Measurements from ENCODE around the gene RNF150. TPM values are rescaled to one million over a fixed set of nuclear protein-coding genes. Genes with fewer than 3 reads are reported as not detected.

Gene RNF150
- total RNA-seq, 1 experiment from 2014 or later = 0.14 TPM

- H3K4me3 ChIP-seq (ENCODE audit: low read depth, low read length) = no peak overlapping the region
- no peaks in the 10 kb centered on the region for H3K4me1 Mint-ChIP-seq (ENCODE audit: low read depth, unreplicated experiment)
- H3K4me1 ChIP-seq = no peaks in the 10 kb centered on the region
- no peaks in the 10 kb centered on the region for H3K36me3 ChIP-seq (ENCODE audit: control insufficient read depth, insufficient read depth, low read length)
- no peak overlapping the region for H3K4me3 Mint-ChIP-seq (ENCODE audit: unreplicated experiment)
- no peaks in the 10 kb centered on the region for H3K9me3 ChIP-seq
- H3K27ac Mint-ChIP-seq (ENCODE audit: unreplicated experiment) = no peak overlapping the region
- DNase-seq = no peak
- no peaks in the 10 kb centered on the region for H3K9me3 Mint-ChIP-seq (ENCODE audit: unreplicated experiment)
- intact Hi-C loops (cut with micrococcal nuclease; ENCODE audit: unreplicated experiment) = no loop called here
- BruUV-seq (replicated peaks) = no TSS peak
- ChIA-PET POLR2A (no interaction called here), CTCF (no interaction called here)
- peaks cover 14% of the 10 kb centered on the region for H3K27me3 Mint-ChIP-seq (ENCODE audit: insufficient read depth, unreplicated experiment)
- no peaks in the 10 kb centered on the region for H3K36me3 Mint-ChIP-seq (ENCODE audit: insufficient read depth, unreplicated experiment)
- TF ChIP-seq, protein P1, sequence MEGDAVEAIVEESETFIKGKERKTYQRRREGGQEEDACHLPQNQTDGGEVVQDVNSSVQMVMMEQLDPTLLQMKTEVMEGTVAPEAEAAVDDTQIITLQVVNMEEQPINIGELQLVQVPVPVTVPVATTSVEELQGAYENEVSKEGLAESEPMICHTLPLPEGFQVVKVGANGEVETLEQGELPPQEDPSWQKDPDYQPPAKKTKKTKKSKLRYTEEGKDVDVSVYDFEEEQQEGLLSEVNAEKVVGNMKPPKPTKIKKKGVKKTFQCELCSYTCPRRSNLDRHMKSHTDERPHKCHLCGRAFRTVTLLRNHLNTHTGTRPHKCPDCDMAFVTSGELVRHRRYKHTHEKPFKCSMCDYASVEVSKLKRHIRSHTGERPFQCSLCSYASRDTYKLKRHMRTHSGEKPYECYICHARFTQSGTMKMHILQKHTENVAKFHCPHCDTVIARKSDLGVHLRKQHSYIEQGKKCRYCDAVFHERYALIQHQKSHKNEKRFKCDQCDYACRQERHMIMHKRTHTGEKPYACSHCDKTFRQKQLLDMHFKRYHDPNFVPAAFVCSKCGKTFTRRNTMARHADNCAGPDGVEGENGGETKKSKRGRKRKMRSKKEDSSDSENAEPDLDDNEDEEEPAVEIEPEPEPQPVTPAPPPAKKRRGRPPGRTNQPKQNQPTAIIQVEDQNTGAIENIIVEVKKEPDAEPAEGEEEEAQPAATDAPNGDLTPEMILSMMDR (IDR thresholded peaks at IDR 0.05; ENCODE audit: insufficient read depth in 1 of 2, low read depth in 1 of 2, low read length in 1 of 2, severe bottlenecking in 1 of 2, unreplicated experiment in 1 of 2) = no peak
- no peaks in the 10 kb centered on the region for H3K27me3 ChIP-seq (replicated peaks; ENCODE audit: control insufficient read depth, insufficient read depth, low read length)
These were observed 20.7 kb upstream of the RNF150 start for GRCh38 chr4:141153751-141154510.

DNA sequence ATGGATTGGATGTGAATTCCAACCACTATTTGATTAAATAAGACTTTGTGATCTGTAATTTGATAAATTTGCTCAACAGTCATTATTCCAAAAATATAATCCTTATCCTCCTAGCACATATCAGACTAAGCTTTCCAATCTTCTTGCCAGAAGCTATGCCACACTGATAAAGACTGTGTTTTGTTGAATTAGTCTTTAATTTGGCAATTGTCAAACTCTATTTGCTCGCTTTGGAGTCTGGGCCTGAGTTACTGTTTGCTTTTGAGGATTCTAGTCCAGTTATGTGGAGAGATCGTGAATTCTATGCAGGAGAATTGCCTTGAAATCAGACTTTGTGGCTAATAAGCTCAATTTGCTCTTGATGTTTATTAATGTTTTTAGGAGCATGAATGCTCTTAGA lies 10.9 kb upstream of the RNF150 start:
- intact Hi-C loops (cut with micrococcal nuclease; ENCODE audit: unreplicated experiment) = no loop called here
- no peak overlapping the region for H3K27ac Mint-ChIP-seq (ENCODE audit: unreplicated experiment)
- no peaks in the 10 kb centered on the region for H3K4me1 Mint-ChIP-seq (ENCODE audit: low read depth, unreplicated experiment)
- H3K4me3 Mint-ChIP-seq (ENCODE audit: unreplicated experiment) = no peak overlapping the region
- no TSS peak for BruUV-seq (replicated peaks)
- H3K9me3 Mint-ChIP-seq (ENCODE audit: unreplicated experiment) = no peaks in the 10 kb centered on the region
- Histone ChIP-seq H3K9me3 (no peaks in the 10 kb centered on the region), H3K4me3 (ENCODE audit: low read depth, low read length) (no peak overlapping the region), H3K36me3 (ENCODE audit: control insufficient read depth, insufficient read depth, low read length) (no peaks in the 10 kb centered on the region), H3K27me3 (replicated peaks; ENCODE audit: control insufficient read depth, insufficient read depth, low read length) (no peaks in the 10 kb centered on the region), H3K4me1 (no peaks in the 10 kb centered on the region)
- H3K36me3 Mint-ChIP-seq (ENCODE audit: insufficient read depth, unreplicated experiment) = no peaks in the 10 kb centered on the region
- TF ChIP-seq, protein P1 (IDR thresholded peaks at IDR 0.05; ENCODE audit: insufficient read depth in 1 of 2, low read depth in 1 of 2, low read length in 1 of 2, severe bottlenecking in 1 of 2, unreplicated experiment in 1 of 2) = no peak
- peaks cover 3% of the 10 kb centered on the region for H3K27me3 Mint-ChIP-seq (ENCODE audit: insufficient read depth, unreplicated experiment)
- POLR2A ChIA-PET = no interaction called here
- DNase-seq = no peak
- CTCF ChIA-PET = no interaction called here

- no peak for DNase-seq
- no peaks in the 10 kb centered on the region for H3K9me3 Mint-ChIP-seq (ENCODE audit: unreplicated experiment)
- H3K4me1 Mint-ChIP-seq (ENCODE audit: low read depth, unreplicated experiment) = no peaks in the 10 kb centered on the region
- H3K36me3 Mint-ChIP-seq (ENCODE audit: insufficient read depth, unreplicated experiment) = no peaks in the 10 kb centered on the region
- ChIA-PET POLR2A (no interaction called here), CTCF (no interaction called here)
- BruUV-seq (replicated peaks) = no TSS peak
- Histone ChIP-seq H3K27me3 (replicated peaks; ENCODE audit: control insufficient read depth, insufficient read depth, low read length) (no peaks in the 10 kb centered on the region), H3K4me1 (no peaks in the 10 kb centered on the region), H3K9me3 (no peaks in the 10 kb centered on the region), H3K36me3 (ENCODE audit: control insufficient read depth, insufficient read depth, low read length) (no peaks in the 10 kb centered on the region), H3K4me3 (ENCODE audit: low read depth, low read length) (no peak overlapping the region)
- no peak overlapping the region for H3K4me3 Mint-ChIP-seq (ENCODE audit: unreplicated experiment)
- TF ChIP-seq, protein P1 (IDR thresholded peaks at IDR 0.05; ENCODE audit: insufficient read depth in 1 of 2, low read depth in 1 of 2, low read length in 1 of 2, severe bottlenecking in 1 of 2, unreplicated experiment in 1 of 2) = no peak
- intact Hi-C loops (cut with micrococcal nuclease; ENCODE audit: unreplicated experiment) = no loop called here
- H3K27ac Mint-ChIP-seq (ENCODE audit: unreplicated experiment) = no peak overlapping the region
- H3K27me3 Mint-ChIP-seq (ENCODE audit: insufficient read depth, unreplicated experiment) = peaks cover 3% of the 10 kb centered on the region
These were observed 9.2 kb upstream of the RNF150 start for GRCh38 chr4:141142423-141142822.

Data from Caco-2 (cell line).